HG03571 (cell line): Measurements from ENCODE around the gene SEC11A.
A peak's percentile ranks its signal among the peaks of the same experiment; 100 is the strongest.
"Not testable (repeated sequence)": the region's sequence is repeated elsewhere in the genome, so short reads cannot be mapped to it uniquely, and the experiment has no call there.

ENCODE experiments used
- ATAC-seq: cut with Tn5 transposase; IDR thresholded peaks from one replicate; pipeline ENCODE4 v1.9.1; 2021; ENCODE audit not compliant: unreplicated experiment

Gene SEC11A

GRCh38 chr15:84740691-84741090, 24.8 kb upstream of the SEC11A start:
- ATAC-seq: no peak

DNA sequence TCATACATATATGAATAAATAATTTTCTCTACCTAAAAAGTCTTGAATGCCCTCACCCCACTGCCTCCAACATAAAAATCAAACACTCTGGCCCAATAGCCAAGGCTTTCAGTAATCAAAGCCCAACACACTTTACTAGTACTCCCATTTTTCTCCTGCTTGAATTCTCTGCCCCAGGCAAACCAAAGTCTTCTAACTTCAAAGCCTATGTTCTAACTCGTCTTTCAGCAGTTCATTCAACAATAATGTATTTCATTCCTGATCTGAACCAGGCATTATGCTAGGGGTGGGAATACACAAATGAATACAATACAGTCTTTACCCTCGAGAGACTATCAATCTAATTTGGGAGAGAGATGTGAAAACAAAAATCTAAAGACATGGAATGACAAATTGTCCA, 21.1 kb upstream of the SEC11A start:
- no peak for ATAC-seq

DNA sequence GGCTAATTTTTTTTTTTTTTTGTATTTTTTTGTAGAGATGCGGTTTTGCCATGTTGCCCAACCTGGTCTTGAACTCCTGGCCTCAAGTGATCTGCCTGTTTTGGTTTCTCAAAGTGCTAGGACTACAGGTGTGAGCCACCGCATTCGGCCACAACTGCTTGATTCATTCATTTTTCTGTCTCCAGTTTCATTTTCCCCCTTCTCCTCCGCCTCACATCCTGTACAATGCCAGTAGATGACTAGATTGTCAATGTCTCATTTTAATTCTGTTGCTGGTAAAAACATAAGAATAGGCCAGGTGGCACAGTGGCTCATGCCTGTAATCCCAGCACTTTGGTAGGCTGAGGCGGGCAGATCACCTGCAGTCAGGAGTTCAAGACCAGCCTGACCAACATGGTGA, 20.4 kb upstream of the SEC11A start:
- ATAC-seq: peak; percentile 48

- ATAC-seq: peak; percentile 36
Observed at GRCh38 chr15:84735480-84736061, 19.6 kb upstream of the SEC11A start.

DNA sequence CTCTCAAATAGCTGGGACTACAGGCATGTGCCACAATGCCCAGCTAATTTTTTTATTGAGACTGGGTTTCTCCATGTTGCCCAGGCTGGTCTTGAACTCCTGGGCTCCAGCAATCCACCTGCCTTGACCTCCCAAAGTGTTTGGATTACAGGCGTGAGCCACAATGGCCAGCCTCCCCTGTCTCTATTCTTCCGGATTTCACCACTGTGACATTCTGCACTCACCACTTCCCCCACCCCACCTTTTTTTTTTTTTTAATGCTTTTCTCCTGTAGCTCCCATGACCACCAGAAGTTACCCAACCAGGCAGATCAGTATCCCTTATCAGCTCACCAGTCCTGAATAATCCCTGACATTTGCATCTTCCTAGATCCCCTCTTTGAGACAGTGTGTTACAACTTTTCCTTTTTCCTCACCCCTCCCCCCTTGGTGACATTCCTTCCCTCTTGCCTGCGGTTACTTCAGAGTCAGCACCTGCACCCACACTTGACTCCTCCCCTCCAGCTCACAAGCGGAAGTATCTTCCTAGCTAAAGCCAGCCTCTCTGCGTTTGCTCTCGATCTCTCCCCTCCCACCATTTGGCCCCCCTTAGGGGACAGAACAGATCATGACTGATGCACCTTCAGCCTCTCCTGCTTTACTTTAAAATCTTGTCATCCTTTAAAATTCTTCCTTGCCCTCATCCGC, 19.0 kb upstream of the SEC11A start:
- peak; percentile 48 for ATAC-seq

DNA sequence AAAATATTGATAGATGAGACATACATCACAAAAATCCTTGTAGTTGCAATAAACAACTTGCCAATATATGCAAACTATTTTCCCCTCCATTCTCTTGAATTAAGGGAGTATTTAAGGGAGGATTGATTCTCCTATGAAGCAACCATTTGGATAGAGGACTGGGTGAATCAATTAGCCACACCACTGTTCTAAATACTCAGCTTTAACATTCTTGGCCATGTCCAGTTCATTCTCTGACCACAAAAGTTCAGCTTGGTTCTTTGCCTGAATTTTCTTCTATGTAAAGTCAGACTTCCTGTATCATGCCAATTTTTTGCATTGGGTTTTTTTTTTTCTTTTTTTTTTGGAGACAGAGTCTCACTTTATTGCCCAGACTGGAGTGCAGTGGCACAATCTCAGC, 15.8 kb upstream of the SEC11A start:
- no peak for ATAC-seq

DNA sequence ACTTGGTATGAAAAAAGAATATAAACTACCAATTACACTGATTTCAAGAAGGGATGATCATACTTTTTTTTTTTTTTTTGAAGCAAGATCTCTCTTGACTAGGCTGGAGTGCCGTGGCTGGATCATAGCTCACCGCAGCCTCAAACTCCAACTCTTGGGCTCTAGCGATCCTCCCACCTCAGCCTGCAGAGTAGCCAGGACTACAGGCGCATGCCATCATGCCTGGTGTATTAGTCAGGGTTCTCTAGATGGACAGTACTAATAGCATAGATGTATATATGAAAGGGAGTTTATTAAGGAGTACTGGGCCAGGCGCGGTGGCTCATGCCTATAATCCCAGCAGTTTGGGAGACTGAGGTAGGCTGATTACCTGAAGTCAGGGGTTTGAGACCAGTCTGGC, 11.5 kb upstream of the SEC11A start:
- ATAC-seq: no peak

- ATAC-seq: no peak
Observed at GRCh38 chr15:84725001-84725491, 9.1 kb upstream of the SEC11A start.

DNA sequence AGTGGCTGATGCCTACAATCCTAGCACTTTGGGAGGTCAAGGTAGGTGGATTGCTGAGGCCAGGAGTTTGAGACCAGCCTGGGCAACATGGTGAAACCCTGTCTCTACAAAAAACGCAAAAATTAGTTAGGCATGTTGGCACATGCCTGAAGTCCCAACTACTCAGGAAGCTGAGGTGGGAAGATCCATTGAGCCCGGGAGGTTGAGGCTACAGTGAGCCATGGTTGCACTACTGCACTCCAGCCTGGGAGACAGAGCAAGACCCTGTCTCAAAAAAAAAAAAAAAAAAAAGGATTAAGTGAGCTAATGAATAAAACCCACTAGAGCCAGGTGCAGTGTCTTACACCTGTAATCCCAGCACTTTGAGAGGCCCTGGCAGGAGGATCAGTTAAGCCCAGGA, 6.7 kb upstream of the SEC11A start:
- no peak for ATAC-seq

DNA sequence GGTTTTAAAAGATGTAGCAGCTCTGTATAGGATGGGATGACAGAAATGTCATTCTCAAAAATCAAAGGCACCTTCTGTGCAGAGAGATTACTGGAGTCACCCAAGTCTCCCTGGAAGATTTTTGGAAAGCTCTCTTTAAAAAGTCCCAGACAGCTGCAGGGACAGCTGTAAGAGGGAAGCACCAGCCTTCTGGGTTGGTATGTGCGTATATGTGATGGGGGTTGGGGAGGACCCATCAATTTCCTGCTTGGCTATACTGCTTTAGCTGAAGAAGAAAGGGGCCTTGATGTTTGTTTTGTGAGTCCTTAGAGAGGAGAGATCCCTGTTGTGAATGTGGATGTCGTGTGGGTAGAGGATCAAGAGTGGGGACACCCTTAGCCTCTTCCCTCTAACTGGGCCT, 5.4 kb upstream of the SEC11A start:
- ATAC-seq: no peak

DNA sequence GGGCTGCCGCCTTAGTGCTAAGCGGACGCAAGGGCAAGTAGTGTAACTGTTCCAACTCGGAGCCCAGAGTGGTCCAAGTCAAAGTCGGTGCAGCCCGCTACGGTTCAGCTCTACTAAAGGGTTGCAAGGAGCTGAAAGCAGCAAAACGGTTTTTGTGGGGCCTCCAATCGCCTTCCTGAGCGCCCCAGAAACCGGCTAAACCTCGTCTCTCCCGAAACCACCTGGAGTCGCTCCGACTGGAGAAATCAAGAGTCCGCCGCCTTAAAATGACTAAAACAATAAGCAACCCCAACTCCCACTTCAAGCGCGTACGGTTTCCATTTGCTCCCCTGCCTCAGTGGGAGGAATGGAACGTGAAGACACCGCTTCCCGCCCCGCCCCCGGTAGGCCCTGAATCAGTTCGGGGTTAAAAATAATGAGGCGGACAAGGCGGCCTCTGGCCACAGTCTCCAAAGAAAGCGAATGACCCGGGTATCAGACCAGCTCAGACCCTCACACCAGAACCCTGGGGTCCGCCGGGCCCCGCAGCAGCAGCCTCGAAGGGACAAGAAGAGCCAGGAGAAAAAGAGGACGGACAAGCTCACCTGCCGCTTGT, 401 bp downstream of the SEC11A start:
- no peak for ATAC-seq

GRCh38 chr15:84714821-84715220, 1.1 kb downstream of the SEC11A start:
- no peak for ATAC-seq

- no peak for ATAC-seq
Observed at GRCh38 chr15:84714372-84714771, 1.6 kb downstream of the SEC11A start.

DNA sequence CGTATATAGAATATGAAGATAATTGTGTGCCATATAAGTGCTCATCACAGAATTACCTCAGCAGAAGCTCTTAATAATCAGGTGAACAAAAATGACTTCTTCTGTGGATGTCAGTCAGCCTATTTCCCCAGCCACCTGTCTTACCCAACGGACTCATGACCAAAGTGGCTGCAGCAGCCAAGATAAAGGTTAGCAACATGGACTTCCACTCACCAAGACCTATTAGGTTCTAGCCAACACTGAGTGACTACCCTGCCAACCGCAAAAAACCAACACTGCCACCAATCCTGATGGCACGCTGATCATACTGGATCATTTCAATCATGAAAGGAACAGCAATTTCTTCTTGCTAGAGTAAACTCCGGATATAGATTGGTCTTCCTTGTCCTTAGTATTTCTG, 12.1 kb downstream of the SEC11A start:
- ATAC-seq: no peak

DNA sequence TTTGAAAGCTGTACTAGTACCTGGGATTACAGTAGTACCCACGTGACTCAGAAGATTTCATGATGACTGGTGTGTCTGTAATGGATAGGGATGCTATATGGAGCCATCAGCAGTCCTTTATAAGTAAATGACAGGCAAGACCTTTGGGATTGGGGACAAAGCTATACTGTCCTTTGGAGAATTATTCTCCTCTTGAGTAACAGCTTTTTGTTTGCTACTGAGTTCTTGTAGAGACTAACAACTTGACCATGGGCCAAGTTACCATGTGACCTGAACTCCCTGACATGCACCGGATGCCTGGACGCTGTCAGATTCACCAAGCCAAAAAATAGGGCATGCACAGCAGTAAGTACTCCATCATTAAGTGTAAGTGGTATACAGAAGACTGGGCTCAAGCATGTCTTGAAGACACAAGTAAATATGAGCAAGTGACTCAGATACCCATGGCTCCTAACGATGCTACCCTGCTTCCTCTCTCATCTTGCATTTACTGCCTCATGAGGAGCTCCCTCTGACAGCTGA, 12.9 kb downstream of the SEC11A start:
- no peak for ATAC-seq

DNA sequence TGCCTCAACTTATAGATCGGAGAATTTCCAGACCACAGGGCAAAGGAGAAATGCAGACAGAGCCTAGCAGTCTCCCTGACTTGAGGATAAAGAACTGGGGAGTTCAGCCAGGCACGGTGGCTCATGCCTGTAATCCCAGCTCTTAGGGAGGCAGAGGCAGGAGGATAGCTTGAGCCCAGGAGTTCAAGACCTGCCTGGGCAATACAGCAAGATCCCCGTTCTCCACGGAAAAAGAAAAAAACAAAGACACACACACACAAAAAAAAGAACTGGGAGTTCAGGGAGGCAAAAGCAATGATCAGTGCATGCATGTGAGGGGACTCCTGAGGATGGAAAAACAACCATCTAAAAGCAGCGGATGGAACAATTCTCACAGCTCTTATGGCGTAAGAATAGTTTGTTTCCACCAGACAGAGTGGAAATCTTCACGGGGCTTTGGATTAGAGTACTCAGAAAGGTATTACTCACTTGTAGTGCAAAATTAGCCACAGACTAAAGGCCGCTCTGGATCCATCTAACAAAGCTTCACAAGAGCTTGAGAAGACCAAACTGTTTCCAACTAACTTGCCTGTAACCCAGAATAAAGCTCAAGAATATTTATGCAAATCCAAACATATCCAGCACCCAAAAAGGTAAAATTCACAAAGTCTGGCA, 16.3 kb downstream of the SEC11A start:
- ATAC-seq: no peak

DNA sequence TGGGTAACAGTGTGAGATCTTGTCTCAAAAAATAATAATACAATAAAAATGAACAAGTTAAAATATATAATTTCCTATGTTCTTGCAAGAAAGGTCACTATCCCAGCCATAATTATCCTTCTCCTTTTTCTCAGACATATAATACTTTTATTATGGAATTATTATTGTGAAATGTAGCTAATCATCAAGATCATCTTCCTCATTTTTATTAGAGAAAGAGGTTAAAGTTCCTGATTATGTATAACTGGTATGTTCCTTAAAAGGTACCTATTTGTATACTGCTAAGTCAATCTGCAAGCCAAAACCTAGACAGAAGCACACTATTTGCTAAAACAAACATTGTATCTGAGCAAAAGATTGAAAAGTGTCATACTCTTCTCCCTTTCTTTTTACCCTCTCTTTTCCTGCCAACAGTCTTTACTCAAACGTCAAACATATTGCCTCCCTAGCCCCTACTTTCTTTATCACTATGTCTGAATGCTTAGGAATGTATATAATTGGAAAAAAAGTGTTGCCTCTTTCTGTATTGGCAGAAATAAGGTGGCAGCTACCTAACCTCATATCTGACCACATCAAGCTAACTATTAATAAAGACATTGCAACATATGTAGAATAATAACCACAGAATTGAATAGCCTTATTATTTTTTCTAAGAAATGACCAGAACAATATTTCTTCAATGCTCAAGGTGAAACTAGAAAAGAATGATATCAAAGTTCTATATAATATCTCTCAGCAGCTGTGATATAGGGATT, 18.5 kb downstream of the SEC11A start:
- no peak for ATAC-seq

DNA sequence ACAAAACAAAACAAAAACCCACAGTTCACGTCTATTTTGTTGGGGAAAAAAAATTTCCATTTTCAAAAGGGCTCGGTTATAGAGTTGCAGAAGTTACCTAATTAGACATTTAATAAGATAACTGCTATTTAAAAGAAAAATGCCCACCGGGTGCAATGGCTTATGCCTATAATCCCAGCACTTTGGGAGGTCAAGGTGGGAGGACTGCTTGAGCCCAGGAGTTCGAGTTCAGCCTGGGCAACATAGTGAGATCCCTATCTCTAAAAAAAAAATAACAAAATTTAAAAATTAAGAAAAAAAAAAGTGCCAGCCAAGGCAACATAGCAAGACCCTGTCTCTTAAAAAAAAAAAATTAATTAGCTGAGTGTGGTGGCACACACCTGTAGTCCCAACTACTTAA, 19.2 kb downstream of the SEC11A start:
- no peak for ATAC-seq

DNA sequence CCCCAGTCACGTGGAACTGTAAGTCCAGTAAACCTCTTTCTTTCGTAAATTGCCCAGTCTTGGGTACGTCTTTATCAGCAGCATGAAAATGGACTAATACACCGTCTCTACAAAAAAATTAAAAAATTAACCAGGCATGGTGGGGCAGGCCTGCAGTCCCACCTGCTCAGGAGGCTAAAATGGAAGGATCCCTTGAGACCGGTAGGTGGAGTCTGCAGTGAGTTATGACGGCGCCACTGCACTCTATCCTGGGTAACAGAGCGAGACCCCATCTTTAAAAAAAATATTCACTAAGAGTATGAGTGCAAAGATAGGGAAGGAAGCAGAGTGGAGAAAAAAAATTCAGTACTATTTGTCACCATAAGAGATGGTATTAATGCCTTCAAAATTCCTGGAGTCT, 25.6 kb downstream of the SEC11A start:
- ATAC-seq: no peak

DNA sequence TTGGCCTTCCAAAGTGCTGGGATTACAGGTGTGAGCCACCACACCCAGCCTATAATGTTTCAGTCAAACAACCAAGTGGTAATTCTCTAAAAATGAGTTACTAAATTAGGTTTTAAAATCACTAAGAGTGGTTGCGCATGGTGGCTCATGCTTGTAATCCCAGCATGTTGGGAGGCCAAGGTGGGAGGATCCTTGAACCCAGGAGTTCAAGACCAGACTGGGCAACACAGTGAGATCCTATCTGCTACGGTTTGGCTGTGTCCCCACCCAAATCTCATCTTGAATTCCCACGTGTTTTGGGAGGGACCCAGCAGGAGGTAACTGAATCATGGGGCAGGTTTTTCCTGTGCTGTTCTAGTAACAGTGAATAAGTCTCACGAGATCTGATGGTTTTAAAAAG, 26.1 kb downstream of the SEC11A start:
- ATAC-seq: no peak

GRCh38 chr15:84686446-84686845, 29.5 kb downstream of the SEC11A start:
- ATAC-seq: not testable (repeated sequence)
